NCI-H1048 (cell line): Measurements from ENCODE around the gene TMEM106C.

Source experiments
- DNase-seq: peaks from one replicate; lab custom pipeline; 2025; lab: John Stamatoyannopoulos, UW

The TMEM106C gene

GRCh38 chr12:47995981-47996401, 32.6 kb downstream of the TMEM106C start:
- DNase-seq: no peak

- no peak for DNase-seq
Observed at GRCh38 chr12:47997321-47997720, 33.9 kb downstream of the TMEM106C start.

- DNase-seq: no peak
Observed at GRCh38 chr12:47999816-48000215, 36.4 kb downstream of the TMEM106C start.

- DNase-seq: no peak
Observed at GRCh38 chr12:48000878-48001504, 37.6 kb downstream of the TMEM106C start.

- peak; percentile 49 for DNase-seq
Observed at GRCh38 chr12:48001505-48002413, 38.4 kb downstream of the TMEM106C start.

GRCh38 chr12:48002414-48002730, 39.0 kb downstream of the TMEM106C start:
- no peak for DNase-seq

- no peak for DNase-seq
Observed at GRCh38 chr12:48002773-48003218, 39.4 kb downstream of the TMEM106C start.

GRCh38 chr12:48003226-48004052, 40.0 kb downstream of the TMEM106C start:
- DNase-seq: no peak

- no peak for DNase-seq
Observed at GRCh38 chr12:48004053-48004941, 40.9 kb downstream of the TMEM106C start, which contains the start of gene COL2A1. TSS of gene COL2A1 (minus strand) at chr12:48004476. CDS start at chr12:48004321, 155 bp downstream.

- no peak for DNase-seq
Observed at GRCh38 chr12:48005001-48005749, 41.8 kb downstream of the TMEM106C start.

- no peak for DNase-seq
Observed at GRCh38 chr12:48005750-48006021, 42.3 kb downstream of the TMEM106C start.

- DNase-seq: no peak
Observed at GRCh38 chr12:48007206-48007605, 43.8 kb downstream of the TMEM106C start.

GRCh38 chr12:48008349-48008748, 45.0 kb downstream of the TMEM106C start:
- no peak for DNase-seq

GRCh38 chr12:48008950-48009349, 45.6 kb downstream of the TMEM106C start:
- no peak for DNase-seq

GRCh38 chr12:48009471-48009870, 46.1 kb downstream of the TMEM106C start:
- no peak for DNase-seq

- DNase-seq: no peak
Observed at GRCh38 chr12:48010366-48010970, 47.1 kb downstream of the TMEM106C start.

GRCh38 chr12:48012070-48012469, 48.7 kb downstream of the TMEM106C start:
- no peak for DNase-seq

- DNase-seq: no peak
Observed at GRCh38 chr12:48013287-48013686, 49.9 kb downstream of the TMEM106C start.

GRCh38 chr12:48015129-48015528, 51.7 kb downstream of the TMEM106C start:
- DNase-seq: no peak

GRCh38 chr12:48015954-48016353, 52.6 kb downstream of the TMEM106C start:
- no peak for DNase-seq
